Left lobe of liver (tissue), 2 donors: ENCODE data around the gene GSC2. TPM values are rescaled to one million over a fixed set of nuclear protein-coding genes. Genes with fewer than 3 reads are reported as not detected.

Source experiments
- ATAC-seq: fragments of 200-7000 bp; cut with Tn5 transposase; one replicate; pipeline ENCODE4 v1.9.1; 2020; ENCODE audit warnings: mild to moderate bottlenecking, moderate library complexity
- DNase-seq: peaks from one replicate; pipeline ENCODE4 v3.0.0-alpha.2; 2020; ENCODE audit warnings: low spot score
- total RNA-seq: library from RNA; stranded (reverse); gene quantifications from one replicate; pipeline ENCODE4 v1.2.1, GENCODE V29; 2021
- donor health status: DM: no; HTN: no; CAD: no; lungs with moderate emphysema.
- donor health status: DM: no; HTN: yes; CAD: no.

The GSC2 gene
- total RNA-seq, result not detected

DNA sequence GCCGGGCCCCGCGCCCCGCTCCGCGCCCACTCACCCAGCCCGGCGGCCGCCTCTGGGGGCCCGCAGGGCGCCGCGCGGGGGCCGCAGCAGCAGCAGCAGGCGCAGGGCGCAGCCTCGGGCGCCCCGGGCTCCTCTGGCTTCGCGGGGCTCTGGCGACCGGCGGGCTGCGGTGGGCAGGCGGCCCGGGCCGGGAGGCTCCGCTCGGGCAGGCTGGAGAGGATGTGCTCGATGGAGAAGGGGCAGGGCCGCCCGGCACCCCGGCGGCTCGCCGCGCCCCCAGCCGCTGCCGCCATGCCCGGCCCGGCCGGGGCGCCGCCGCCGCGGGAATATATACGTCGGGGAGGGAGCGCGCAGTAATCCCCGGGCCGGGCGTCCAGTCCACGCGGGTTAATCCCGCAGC, at the start of gene GSC2:
Gene GSC2 (minus strand): TSS at position 302 of the 400 bp plus-strand sequence. CDS start 9 bp downstream, at position 293.
- DNase-seq (no peak), ATAC-seq (no peak)

- no peak for DNase-seq
- no peak for ATAC-seq
These were observed 49.4 kb upstream of the GSC2 start for GRCh38 chr22:19199479-19199878.

- DNase-seq, result no peak
- no peak for ATAC-seq
These were observed 48.1 kb upstream of the GSC2 start for GRCh38 chr22:19197997-19198865.

- DNase-seq, result no peak
- ATAC-seq, result no peak
These were observed 46.9 kb upstream of the GSC2 start for GRCh38 chr22:19196841-19197612.

DNA sequence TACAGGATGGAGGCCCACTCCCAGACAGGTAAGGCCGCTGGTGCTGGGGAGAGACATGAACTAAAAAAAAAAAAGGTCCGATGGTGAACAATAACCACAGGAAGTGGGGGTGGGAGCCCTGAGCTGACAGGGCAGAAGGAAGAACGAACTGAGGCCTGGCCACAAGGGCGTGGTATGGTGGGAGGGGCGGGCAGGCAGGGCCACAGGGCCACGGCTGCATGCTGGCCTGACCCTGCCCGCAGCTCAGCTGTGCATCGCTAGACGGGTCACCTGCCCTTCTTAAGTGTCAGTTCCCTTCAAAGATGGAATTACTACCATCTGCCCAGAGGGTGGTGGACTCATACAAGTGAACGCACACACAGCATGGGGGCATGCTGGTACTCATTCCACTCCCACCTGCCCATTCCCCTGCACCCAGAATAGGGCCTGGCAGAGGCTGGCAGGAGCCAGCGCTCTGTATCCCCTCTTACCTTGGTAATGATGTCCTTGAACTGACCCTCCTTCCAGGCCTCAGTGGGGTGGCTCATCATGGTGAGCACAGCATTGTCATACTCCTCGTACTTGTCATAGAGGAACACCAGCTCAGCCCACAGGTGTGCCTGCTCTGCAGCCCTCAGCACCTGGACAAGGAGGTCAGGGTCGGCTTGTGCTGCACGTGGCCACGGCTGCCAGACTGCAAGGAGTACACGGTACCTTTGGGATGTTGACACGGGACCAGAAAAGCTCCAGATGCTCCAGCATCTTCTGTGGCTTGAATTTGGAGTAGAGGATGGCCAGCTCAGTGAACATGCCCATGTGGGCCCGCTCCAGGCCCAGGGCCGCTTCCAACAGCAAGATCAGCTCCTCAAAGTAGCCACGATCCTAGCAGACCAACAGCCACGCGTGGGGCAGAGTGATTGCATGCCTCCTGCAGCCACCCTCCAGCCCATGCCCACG, 46.0 kb upstream of the GSC2 start:
- no peak for DNase-seq
- no peak for ATAC-seq

GRCh38 chr22:19194766-19195536, 44.9 kb upstream of the GSC2 start:
- no peak for ATAC-seq
- no peak for DNase-seq

DNA sequence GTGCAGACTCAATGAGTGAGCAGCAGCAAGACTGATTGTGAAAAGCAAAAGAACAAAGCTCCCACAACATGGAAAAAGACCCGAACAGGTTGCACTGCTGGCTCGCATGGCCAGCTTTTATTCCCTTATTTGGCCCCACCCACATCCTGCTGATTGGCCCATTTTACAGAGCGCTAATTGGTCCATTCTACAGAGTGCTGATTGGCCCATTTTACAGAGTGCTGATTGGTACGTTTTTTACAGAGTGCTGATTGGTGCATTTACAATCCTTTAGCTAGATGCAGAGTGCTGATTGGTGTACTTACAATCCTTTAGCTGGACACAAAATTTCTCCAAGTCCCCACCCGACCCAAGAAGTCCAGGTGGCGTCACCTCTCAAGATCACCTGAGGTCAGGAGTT, 43.8 kb upstream of the GSC2 start:
- no peak for ATAC-seq

DNA sequence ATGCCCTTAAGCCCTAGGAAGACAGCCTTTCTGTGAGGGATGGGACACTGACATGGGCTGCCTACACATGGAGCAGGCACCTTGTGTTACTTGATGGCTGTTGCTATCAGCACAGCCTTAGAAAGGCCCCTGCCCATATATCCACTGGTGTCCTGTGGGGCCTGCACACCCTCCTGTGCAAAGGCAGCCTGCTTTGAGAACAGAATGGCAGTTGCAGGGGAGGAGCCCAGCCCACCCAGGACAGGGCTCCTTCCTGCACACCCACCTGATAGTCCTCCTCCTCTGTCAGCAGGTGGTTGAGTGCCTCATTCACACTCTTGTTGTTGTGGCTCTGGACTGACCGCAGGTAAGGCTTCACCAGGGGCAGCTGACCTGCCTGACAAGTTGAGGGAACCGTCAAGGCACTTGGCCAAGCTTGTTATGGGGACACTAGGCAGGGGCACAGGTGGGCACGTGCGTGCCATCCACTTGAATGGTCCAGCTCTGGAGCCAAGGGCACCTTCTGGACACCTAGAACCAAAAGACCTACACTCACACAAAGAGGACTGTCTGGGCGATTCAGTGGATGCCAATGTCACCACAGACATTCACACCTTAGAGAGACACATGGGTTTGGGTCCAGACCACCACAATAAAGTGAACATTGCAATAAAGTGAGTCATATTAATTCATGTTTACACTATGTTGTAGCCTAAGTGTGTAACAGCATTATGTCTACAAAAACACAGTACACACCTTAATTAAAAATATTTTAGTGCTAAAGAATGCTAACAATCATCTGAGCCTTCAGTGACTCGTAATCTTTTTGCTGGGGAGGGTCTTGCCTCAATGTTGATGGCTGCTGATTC, 37.8 kb upstream of the GSC2 start:
- ATAC-seq (no peak), DNase-seq (no peak)

More for the DNA sequence above, 43.8 kb upstream of the GSC2 start:
- DNase-seq, result no peak

GRCh38 chr22:19184276-19184997, 34.3 kb upstream of the GSC2 start:
- DNase-seq (no peak), ATAC-seq (no peak)

DNA sequence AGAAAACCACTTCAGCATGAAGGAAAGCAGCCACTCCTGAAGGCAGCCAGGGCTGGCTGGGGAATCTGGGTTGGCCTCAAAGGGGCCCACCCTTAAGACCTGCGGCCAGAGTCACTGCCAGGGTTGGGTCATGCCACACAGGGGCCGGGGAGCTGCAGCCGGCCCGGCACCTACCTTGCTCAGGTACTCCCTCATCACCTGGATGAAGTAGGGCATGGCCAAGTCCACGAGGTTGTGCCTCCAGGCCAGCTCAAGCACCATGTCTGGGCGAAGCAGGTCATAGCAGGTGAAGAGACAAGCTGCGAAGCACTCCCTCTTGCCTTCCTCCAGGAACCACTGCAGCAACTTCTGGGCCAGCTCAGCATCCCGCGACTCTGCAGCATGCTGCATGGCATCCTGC, 33.1 kb upstream of the GSC2 start:
- ATAC-seq (no peak), DNase-seq (no peak)

- no peak for DNase-seq
- ATAC-seq, result no peak
These were observed 32.5 kb upstream of the GSC2 start for GRCh38 chr22:19182472-19183157.

DNA sequence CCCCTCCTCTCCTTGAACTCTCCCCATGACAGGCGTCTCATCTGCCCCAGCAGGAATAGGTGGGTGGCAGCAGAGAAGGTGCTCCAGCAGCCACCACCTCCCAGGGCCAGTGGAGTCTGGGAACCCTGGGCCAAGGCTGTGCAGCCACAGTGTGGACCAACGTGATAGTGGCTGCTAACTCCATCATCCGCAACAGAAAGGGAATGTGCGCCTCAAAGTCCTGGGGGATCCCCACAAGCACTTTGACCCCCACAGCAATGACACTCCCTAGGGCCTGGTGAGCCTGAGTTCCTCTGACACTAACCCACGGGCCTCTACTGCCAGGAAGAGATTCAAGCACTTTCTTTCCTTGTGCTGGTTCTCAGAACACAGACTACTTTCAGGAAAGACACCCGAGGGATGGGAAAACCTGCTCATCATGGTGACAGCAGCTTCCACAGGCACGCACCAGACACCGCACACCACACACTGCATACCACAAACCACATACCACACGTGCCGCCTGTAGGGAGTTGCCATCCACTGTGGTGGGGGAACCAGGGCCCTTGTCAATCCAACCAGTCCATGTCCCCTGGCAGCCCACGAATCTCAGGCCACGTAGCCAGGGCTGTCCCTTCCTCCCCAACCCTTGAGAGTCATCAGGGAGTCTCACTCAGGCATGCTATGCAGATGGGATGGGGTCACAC, 31.8 kb upstream of the GSC2 start:
- ATAC-seq (no peak), DNase-seq (no peak)

- no peak for ATAC-seq
- no peak for DNase-seq
These were observed 30.8 kb upstream of the GSC2 start for GRCh38 chr22:19180740-19181410.

DNA sequence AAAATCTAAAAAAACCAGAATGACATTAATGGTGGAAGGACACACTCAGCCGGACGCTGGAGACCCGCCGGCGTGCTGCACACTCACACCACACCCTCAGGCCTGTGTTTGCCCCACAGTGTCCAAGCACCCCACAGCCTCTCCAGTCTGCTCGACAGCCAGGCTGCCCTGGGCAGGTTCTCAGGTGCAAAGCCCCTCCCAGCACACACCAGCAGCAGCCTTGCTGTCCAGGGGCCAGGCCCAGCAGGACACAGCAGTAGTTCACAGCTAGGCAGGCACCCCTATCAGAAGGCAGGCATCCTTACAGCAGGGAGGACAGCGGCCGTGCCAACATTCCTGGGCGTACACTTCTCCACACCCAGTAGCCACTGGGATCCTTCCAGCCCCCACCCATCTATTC, 30.1 kb upstream of the GSC2 start:
- DNase-seq, result no peak
- ATAC-seq, result no peak

GRCh38 chr22:19179497-19180048, 29.5 kb upstream of the GSC2 start:
- peak; percentile 81 for DNase-seq
- ATAC-seq, result peak; percentile 60

DNA sequence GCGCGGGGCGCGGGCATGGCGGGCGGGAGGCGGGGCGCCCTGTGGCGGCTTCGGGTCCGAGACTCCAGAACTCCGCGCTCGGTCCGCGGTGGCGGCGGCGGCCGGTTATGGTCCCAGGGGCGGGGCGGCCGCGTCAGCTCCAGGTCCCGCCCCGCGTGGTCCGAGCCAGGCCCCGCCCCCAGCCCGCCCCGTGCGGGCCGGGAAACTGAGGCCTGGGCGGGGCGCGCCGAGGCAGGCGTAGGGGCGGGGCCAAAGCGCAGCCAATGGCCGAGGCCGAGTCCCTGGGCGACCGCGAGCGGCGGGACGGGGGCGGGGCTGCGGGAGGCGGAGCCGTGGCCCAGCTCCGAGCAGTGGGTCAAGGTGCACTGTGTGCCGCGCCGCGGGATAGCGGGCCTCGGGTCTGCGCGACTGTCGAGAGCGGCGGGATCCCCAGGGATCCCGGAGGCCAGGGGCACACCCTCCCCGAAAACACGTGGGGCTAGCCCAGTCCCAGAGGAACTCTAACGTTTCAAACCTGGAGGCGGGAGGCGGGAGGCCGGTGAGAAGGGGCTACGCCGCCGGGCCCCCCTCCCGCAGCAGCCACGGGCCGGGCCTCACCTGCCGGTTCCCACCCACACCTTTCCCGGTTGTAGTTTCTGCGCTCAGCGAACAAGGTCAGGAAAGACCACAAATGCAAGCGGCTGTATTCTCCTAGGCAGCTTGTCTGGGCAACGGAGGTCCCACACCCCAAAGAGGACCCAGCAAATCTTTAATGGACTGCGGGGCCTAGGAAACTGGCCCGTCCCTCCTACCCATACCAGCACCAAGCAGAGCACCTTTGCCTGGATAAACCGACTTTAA, 28.8 kb upstream of the GSC2 start, which contains the start of gene SLC25A1:
Gene SLC25A1 (minus strand): TSS at position 80 of the 840 bp plus-strand sequence. CDS start 63 bp downstream, at position 17.
- DNase-seq, result peak; percentile 97
- peak; percentile 72 for ATAC-seq
